DMS153 treated with DMSO at 0.1 percent for 48 hours (cell line): ENCODE measurements around the gene IGF2R.

Experiments
- DNase-seq: peaks from one replicate; lab custom pipeline; 2025; ENCODE audit not compliant: unreplicated experiment; lab: John Stamatoyannopoulos, UW

IGF2R gene

GRCh38 chr6:160070427-160070826 is 101.5 kb downstream of the IGF2R start:
- DNase-seq = no peak

GRCh38 chr6:160070831-160071230 is 101.9 kb downstream of the IGF2R start:
- no peak for DNase-seq

- no peak for DNase-seq
Observed at GRCh38 chr6:160071805-160072690, 103.2 kb downstream of the IGF2R start.

GRCh38 chr6:160073272-160073671 is 104.4 kb downstream of the IGF2R start:
- no peak for DNase-seq

- no peak for DNase-seq
Observed at GRCh38 chr6:160076009-160076408, 107.1 kb downstream of the IGF2R start.

GRCh38 chr6:160077024-160077423 is 108.1 kb downstream of the IGF2R start:
- no peak for DNase-seq

GRCh38 chr6:160077526-160077925 is 108.6 kb downstream of the IGF2R start:
- no peak for DNase-seq

- no peak for DNase-seq
Observed at GRCh38 chr6:160078883-160079685, 110.2 kb downstream of the IGF2R start.

GRCh38 chr6:160079686-160080043 is 110.8 kb downstream of the IGF2R start:
- no peak for DNase-seq

- DNase-seq = no peak
Observed at GRCh38 chr6:160080097-160080496, 111.2 kb downstream of the IGF2R start.

- no peak for DNase-seq
Observed at GRCh38 chr6:160081398-160081797, 112.5 kb downstream of the IGF2R start.

- DNase-seq = no peak
Observed at GRCh38 chr6:160082627-160083026, 113.7 kb downstream of the IGF2R start.

GRCh38 chr6:160084198-160084776 is 115.4 kb downstream of the IGF2R start:
- DNase-seq = no peak

- no peak for DNase-seq
Observed at GRCh38 chr6:160085226-160085625, 116.3 kb downstream of the IGF2R start.

- no peak for DNase-seq
Observed at GRCh38 chr6:160085713-160086505, 117.0 kb downstream of the IGF2R start.

GRCh38 chr6:160086754-160087153 is 117.9 kb downstream of the IGF2R start:
- DNase-seq = no peak

- DNase-seq = no peak
Observed at GRCh38 chr6:160088069-160088783, 119.3 kb downstream of the IGF2R start.

- no peak for DNase-seq
Observed at GRCh38 chr6:160088784-160089533, 120.1 kb downstream of the IGF2R start.

GRCh38 chr6:160089534-160089897 is 120.6 kb downstream of the IGF2R start:
- no peak for DNase-seq
